Vagina (tissue), 2 donors: ENCODE data around the gene PROKR1. TPM values are rescaled to one million over a fixed set of nuclear protein-coding genes. Genes with fewer than 3 reads are reported as not detected.

ENCODE experiments used
- DNase-seq, 2 donors: peaks; one replicate each; pipeline ENCODE4 v3.0.0-alpha.2; 2017; ENCODE audit errors: extremely low spot score in 2 of 2
- H3K27ac ChIP-seq: fragments of 200-600 bp; sonication (generic); one replicate; pipeline ENCODE4 v1.5.1; 2019
- H3K27me3 ChIP-seq: fragments of 200-600 bp; sonication (generic); one replicate; pipeline ENCODE4 v1.5.1; 2019
- H3K36me3 ChIP-seq, 2 donors: fragments of 200-600 bp; sonication (generic); one replicate each; pipeline ENCODE4 v1.5.1; 2017 to 2019
- H3K4me1 ChIP-seq: fragments of 200-600 bp; sonication (generic); one replicate; pipeline ENCODE4 v1.5.1; 2019
- H3K4me3 ChIP-seq, 2 donors: fragments of 200-600 bp; sonication (generic); 1 replicate in 1 of 2; 2 replicates in 1 of 2; pipeline ENCODE4 v1.5.1; 2016 to 2019
- H3K9me3 ChIP-seq: fragments of 200-600 bp; sonication (generic); one replicate; pipeline ENCODE4 v1.5.1; 2019
- POLR2A ChIP-seq, 2 donors: fragments of 450-650 bp; IDR thresholded peaks; one replicate each; pipeline ENCODE4 v1.6.1; 2017; ENCODE audit warnings: antibody characterized with exemption in 2 of 2, mild to moderate bottlenecking in 2 of 2, moderate library complexity in 2 of 2
- POLR2AphosphoS5 ChIP-seq, 2 donors: sonication (generic); formaldehyde crosslinking; IDR thresholded peaks; one replicate each; pipeline ENCODE4 v1.9.0; 2017; ENCODE audit warnings: antibody characterized with exemption in 2 of 2, mild to moderate bottlenecking in 2 of 2, low read depth in 1 of 2; ENCODE audit not compliant: insufficient read depth in 1 of 2
- intact Hi-C: fragments of 100-400 bp; cut with DNase I; formaldehyde crosslinking; loops from one replicate; pipeline ENCODE4 v1.15.1; 2023
- total RNA-seq: library from RNA; depleted of rRNA; stranded (reverse); fragments of >200 nt; gene quantifications from one replicate; pipeline ENCODE4 v1.2.3, GENCODE V29; 2016
- TF ChIP-seq, protein P1 (sequence below), 3 experiments: fragments of 450-650 bp in 2 of 3; fragments of 200-600 bp in 1 of 3; sonication (generic) in 1 of 3; IDR thresholded peaks; one replicate each; pipeline ENCODE4 v1.5.1; 2017 to 2019; ENCODE audit warnings: antibody characterized with exemption in 3 of 3, mild to moderate bottlenecking in 2 of 3, moderate library complexity in 2 of 3

The PROKR1 gene
- total RNA-seq, 1 donor from 2014 or later = not detected

DNA sequence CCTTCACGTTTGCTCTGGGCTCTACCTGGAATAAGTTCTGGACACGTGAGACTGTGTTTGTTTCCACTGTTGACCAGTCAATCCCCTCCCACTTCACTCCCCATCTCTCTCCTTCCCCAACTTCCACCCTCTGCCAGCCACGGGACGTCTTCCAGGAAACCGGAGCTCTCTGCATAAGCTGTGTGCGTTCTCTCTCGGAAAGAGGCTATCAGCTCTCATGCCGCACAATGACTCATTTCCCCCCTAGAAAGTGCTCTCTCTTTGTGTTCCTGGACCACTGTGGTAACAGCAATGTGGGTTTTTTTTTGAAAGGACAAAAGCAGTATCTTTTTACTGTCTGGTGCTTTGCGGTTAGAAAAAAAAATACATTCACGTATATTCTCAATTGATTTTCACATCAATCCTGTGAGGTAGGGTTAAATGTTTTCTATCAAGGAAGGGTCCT is 10.2 kb downstream of the PROKR1 start:
- H3K9me3 ChIP-seq = no peaks in the 10 kb centered on the region
- intact Hi-C loops = no loop called here
- H3K36me3 ChIP-seq = no peaks in the 10 kb centered on the region
- no peak for DNase-seq
- H3K4me1 ChIP-seq = no peaks in the 10 kb centered on the region
- no peak overlapping the region for H3K4me3 ChIP-seq
- H3K27ac ChIP-seq = no peak overlapping the region
- H3K27me3 ChIP-seq = no peaks in the 10 kb centered on the region
- TF ChIP-seq, protein P1, sequence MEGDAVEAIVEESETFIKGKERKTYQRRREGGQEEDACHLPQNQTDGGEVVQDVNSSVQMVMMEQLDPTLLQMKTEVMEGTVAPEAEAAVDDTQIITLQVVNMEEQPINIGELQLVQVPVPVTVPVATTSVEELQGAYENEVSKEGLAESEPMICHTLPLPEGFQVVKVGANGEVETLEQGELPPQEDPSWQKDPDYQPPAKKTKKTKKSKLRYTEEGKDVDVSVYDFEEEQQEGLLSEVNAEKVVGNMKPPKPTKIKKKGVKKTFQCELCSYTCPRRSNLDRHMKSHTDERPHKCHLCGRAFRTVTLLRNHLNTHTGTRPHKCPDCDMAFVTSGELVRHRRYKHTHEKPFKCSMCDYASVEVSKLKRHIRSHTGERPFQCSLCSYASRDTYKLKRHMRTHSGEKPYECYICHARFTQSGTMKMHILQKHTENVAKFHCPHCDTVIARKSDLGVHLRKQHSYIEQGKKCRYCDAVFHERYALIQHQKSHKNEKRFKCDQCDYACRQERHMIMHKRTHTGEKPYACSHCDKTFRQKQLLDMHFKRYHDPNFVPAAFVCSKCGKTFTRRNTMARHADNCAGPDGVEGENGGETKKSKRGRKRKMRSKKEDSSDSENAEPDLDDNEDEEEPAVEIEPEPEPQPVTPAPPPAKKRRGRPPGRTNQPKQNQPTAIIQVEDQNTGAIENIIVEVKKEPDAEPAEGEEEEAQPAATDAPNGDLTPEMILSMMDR (IDR thresholded peaks at IDR 0.05) = no peak
- TF ChIP-seq POLR2A (IDR thresholded peaks at IDR 0.05) = no peak
- TF ChIP-seq POLR2AphosphoS5 (IDR thresholded peaks at IDR 0.05; ENCODE audit: insufficient read depth in 1 of 2, low read depth in 1 of 2) = no peak

DNA sequence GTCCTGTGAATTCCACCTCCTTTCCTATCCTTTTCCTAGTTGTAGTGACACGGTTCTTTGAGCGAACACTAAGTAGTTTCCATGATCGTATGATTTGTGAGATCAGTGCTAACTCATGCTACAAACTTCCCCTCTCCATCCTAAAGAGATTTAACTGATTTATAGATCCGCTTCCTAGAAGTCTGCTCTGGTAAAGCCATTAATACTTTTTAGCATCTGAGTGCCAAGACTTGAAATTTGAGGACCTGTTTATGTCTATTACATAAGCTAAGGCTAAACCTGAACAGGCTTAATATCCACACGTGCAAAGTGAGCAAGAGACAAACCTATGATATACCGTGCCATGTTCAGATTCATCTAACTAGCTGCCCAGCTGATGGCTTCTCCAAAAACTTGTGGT is 14.9 kb downstream of the PROKR1 start:
- Histone ChIP-seq H3K27ac (no peak overlapping the region), H3K4me3 (no peak overlapping the region), H3K36me3 (no peaks in the 10 kb centered on the region), H3K27me3 (no peaks in the 10 kb centered on the region), H3K9me3 (no peaks in the 10 kb centered on the region), H3K4me1 (no peaks in the 10 kb centered on the region)
- TF ChIP-seq POLR2AphosphoS5 (IDR thresholded peaks at IDR 0.05; ENCODE audit: insufficient read depth in 1 of 2, low read depth in 1 of 2) = no peak
- TF ChIP-seq, protein P1 (IDR thresholded peaks at IDR 0.05) = no peak
- no peak for TF ChIP-seq POLR2A (IDR thresholded peaks at IDR 0.05)
- DNase-seq = no peak
- intact Hi-C loops = no loop called here

DNA sequence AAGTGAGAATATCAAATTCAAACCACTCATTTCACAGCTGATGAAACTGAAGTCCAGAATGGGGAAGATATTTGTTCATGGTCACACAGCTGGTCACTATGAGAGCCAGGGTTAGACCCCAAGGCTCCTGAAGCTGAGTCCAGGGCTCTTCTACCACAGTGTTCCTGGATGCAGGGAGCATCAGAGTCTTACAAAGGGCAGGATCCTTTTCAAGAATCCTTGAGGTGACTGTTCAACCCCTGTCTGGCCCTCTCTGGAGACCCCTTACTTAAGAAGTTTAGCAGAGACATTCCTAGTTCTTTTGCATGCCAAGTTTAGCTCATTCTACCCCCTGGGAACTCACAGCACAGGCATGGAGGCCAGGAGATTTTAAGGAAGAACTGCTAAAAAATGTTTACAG is 15.7 kb downstream of the PROKR1 start:
- Histone ChIP-seq H3K4me1 (no peaks in the 10 kb centered on the region), H3K4me3 (no peak overlapping the region), H3K27me3 (no peaks in the 10 kb centered on the region), H3K9me3 (no peaks in the 10 kb centered on the region), H3K27ac (no peak overlapping the region), H3K36me3 (no peaks in the 10 kb centered on the region)
- no peak for DNase-seq
- intact Hi-C loops = no loop called here
- TF ChIP-seq POLR2A (IDR thresholded peaks at IDR 0.05) (no peak), POLR2AphosphoS5 (IDR thresholded peaks at IDR 0.05; ENCODE audit: insufficient read depth in 1 of 2, low read depth in 1 of 2) (no peak)
- TF ChIP-seq, protein P1 (IDR thresholded peaks at IDR 0.05) = no peak

DNA sequence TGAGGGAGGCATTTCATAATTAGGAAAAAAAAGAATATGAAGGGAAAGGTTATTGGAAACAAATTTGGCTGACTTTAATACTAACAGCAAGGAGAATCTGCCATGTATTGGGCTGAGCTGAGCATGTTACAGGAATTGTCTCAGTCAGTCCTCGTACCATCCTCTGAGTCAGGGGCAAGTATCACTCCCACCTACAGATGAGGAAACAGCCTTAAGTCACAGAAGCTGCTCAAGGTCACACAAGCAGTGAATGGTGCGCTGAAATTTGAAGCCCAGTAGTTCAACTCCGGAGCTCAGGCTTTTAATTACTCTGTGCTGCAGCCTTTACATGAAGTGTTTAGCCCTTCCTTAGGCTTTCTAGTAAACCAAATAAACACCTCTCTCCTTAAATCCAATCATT is 17.3 kb downstream of the PROKR1 start:
- Histone ChIP-seq H3K36me3 (no peaks in the 10 kb centered on the region), H3K27ac (no peak overlapping the region), H3K27me3 (no peaks in the 10 kb centered on the region), H3K9me3 (no peaks in the 10 kb centered on the region), H3K4me3 (no peak overlapping the region), H3K4me1 (no peaks in the 10 kb centered on the region)
- no peak for DNase-seq
- TF ChIP-seq, protein P1 (IDR thresholded peaks at IDR 0.05) = no peak
- TF ChIP-seq POLR2A (IDR thresholded peaks at IDR 0.05) (no peak), POLR2AphosphoS5 (IDR thresholded peaks at IDR 0.05; ENCODE audit: insufficient read depth in 1 of 2, low read depth in 1 of 2) (no peak)
- intact Hi-C loops = no loop called here

DNA sequence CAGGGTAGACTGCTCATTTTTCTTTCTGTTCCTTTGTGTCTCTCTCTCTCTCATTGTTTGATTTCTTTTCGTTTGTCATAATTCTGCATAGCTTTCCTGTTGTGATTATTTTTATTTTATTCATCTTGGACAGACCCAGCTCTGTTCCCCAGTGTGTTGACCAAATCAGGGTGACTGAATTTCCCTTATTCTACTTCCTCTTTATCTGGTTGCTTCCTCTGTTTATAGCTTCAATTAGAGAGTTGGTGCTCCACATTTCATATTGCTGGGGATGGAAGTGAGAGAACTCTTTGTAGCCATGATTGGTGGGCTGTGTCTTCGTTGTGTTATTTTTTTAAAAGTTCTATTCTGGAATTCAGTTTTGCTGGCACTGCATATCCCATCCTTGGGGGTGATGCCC is 19.1 kb downstream of the PROKR1 start:
- H3K27me3 ChIP-seq = no peaks in the 10 kb centered on the region
- no peak for TF ChIP-seq POLR2A (IDR thresholded peaks at IDR 0.05)
- TF ChIP-seq, protein P1 (IDR thresholded peaks at IDR 0.05) = no peak
- TF ChIP-seq POLR2AphosphoS5 (IDR thresholded peaks at IDR 0.05; ENCODE audit: insufficient read depth in 1 of 2, low read depth in 1 of 2) = no peak
- DNase-seq = no peak
- H3K4me1 ChIP-seq = no peaks in the 10 kb centered on the region
- H3K27ac ChIP-seq = no peak overlapping the region
- no peaks in the 10 kb centered on the region for H3K36me3 ChIP-seq
- no peak overlapping the region for H3K4me3 ChIP-seq
- intact Hi-C loops = no loop called here
- H3K9me3 ChIP-seq = no peaks in the 10 kb centered on the region
